H9 (cell line): ENCODE results near the gene ZBTB16. TPM values are rescaled to one million over a fixed set of nuclear protein-coding genes. Genes with fewer than 3 reads are reported as not detected.

Experiments
- DNase-seq: peaks from one replicate; pipeline ENCODE4 v3.0.0-alpha.2; 2017
- H2AFZ ChIP-seq: one replicate; pipeline ENCODE4 v1.6.1; 2013; ENCODE audit warnings: mild to moderate bottlenecking, low read length, control low read depth, moderate library complexity
- H2AK5ac ChIP-seq: 2 replicates; pipeline ENCODE4 v1.6.1; 2013; ENCODE audit warnings: low read length, control low read depth, mixed read lengths; ENCODE audit not compliant: insufficient read length
- H2BK120ac ChIP-seq: one replicate; pipeline ENCODE4 v1.6.1; 2013; ENCODE audit warnings: low read depth, mild to moderate bottlenecking, low read length, control low read depth, inconsistent platforms; ENCODE audit not compliant: poor library complexity, severe bottlenecking
- H2BK12ac ChIP-seq: 2 replicates; pipeline ENCODE4 v1.6.1; 2013; ENCODE audit warnings: low read length, control low read depth, mixed read lengths, low read depth; ENCODE audit not compliant: insufficient read length
- H2BK15ac ChIP-seq: 2 replicates; pipeline ENCODE4 v1.6.1; 2013; ENCODE audit warnings: low read depth, low read length, control low read depth
- H2BK20ac ChIP-seq: one replicate; pipeline ENCODE4 v1.6.1; 2013; ENCODE audit warnings: low read depth, mild to moderate bottlenecking, low read length, control low read depth, inconsistent platforms; ENCODE audit not compliant: poor library complexity, severe bottlenecking
- H2BK5ac ChIP-seq: 2 replicates; pipeline ENCODE4 v1.6.1; 2013; ENCODE audit warnings: low read length, control low read depth, mixed read lengths; ENCODE audit not compliant: insufficient read length
- H3K14ac ChIP-seq: 2 replicates; pipeline ENCODE4 v1.6.1; 2013; ENCODE audit warnings: low read length, control low read depth; ENCODE audit not compliant: insufficient read depth
- H3K18ac ChIP-seq: 2 replicates; pipeline ENCODE4 v1.6.1; 2013; ENCODE audit warnings: low read depth, mild to moderate bottlenecking, mixed read lengths, low read length, control low read depth; ENCODE audit not compliant: insufficient read length
- H3K23ac ChIP-seq: 2 replicates; pipeline ENCODE4 v1.6.1; 2013; ENCODE audit warnings: low read length, control low read depth, mixed read lengths, low read depth; ENCODE audit not compliant: insufficient read length
- H3K23me2 ChIP-seq: 2 replicates; pipeline ENCODE4 v1.6.1; 2013; ENCODE audit warnings: low read depth, mild to moderate bottlenecking, mixed read lengths, low read length, control low read depth; ENCODE audit not compliant: insufficient read length, poor library complexity, severe bottlenecking
- H3K27ac ChIP-seq: 2 replicates; pipeline ENCODE4 v1.5.1; 2013; ENCODE audit warnings: low read length, control low read depth, mixed read lengths, low read depth; ENCODE audit not compliant: insufficient read length
- H3K27me3 ChIP-seq: 2 replicates; pipeline ENCODE4 v1.6.1; 2013; ENCODE audit warnings: low read length, control low read depth, inconsistent platforms; ENCODE audit not compliant: insufficient read depth
- H3K4ac ChIP-seq: 2 replicates; pipeline ENCODE4 v1.6.1; 2013; ENCODE audit warnings: low read depth, mild to moderate bottlenecking, control low read depth, inconsistent platforms, low read length, moderate library complexity
- H3K4me1 ChIP-seq: 2 replicates; pipeline ENCODE4 v1.6.1; 2013; ENCODE audit warnings: low read length, control low read depth, inconsistent platforms; ENCODE audit not compliant: insufficient read depth
- H3K4me2 ChIP-seq: 2 replicates; pipeline ENCODE4 v1.6.1; 2013; ENCODE audit warnings: low read length, control low read depth, mixed read lengths; ENCODE audit not compliant: insufficient read length, insufficient read depth
- H3K56ac ChIP-seq: 2 replicates; pipeline ENCODE4 v1.6.1; 2013; ENCODE audit warnings: low read depth, mild to moderate bottlenecking, mixed read lengths, low read length, control low read depth; ENCODE audit not compliant: insufficient read length
- H3K79me1 ChIP-seq: 2 replicates; pipeline ENCODE4 v1.6.1; 2013; ENCODE audit warnings: low read depth, mild to moderate bottlenecking, moderate library complexity, low read length, control low read depth, inconsistent platforms; ENCODE audit not compliant: insufficient read depth, poor library complexity, severe bottlenecking
- H3K79me2 ChIP-seq: 2 replicates; pipeline ENCODE4 v1.6.1; 2013; ENCODE audit warnings: low read length, control low read depth, inconsistent platforms; ENCODE audit not compliant: insufficient read depth
- H3K9ac ChIP-seq: 2 replicates; pipeline ENCODE4 v1.6.1; 2013; ENCODE audit warnings: low read length, control low read depth, mixed read lengths; ENCODE audit not compliant: insufficient read length; ENCODE audit errors: extremely low read depth
- H3K9me3 ChIP-seq: one replicate; pipeline ENCODE4 v1.6.1; 2013; ENCODE audit warnings: low read depth, low read length, inconsistent platforms; ENCODE audit not compliant: control insufficient read depth
- H3T11ph ChIP-seq: one replicate; pipeline ENCODE4 v1.6.1; 2013; ENCODE audit warnings: mild to moderate bottlenecking, low read length, control low read depth, inconsistent platforms
- H4K20me1 ChIP-seq: one replicate; pipeline ENCODE4 v1.6.1; 2013; ENCODE audit not compliant: control insufficient read depth, insufficient read length, insufficient read depth
- H4K5ac ChIP-seq: 2 replicates; pipeline ENCODE4 v1.6.1; 2013; ENCODE audit warnings: low read depth, mild to moderate bottlenecking, mixed read lengths, low read length, control low read depth; ENCODE audit not compliant: insufficient read length
- H4K8ac ChIP-seq: replicated peaks from 2 replicates; pipeline ENCODE4 v1.6.1; 2013; ENCODE audit warnings: low read length, control low read depth, mixed read lengths, low read depth; ENCODE audit not compliant: insufficient read length
- H4K91ac ChIP-seq: 2 replicates; pipeline ENCODE4 v1.6.1; 2013; ENCODE audit warnings: low read depth, mild to moderate bottlenecking, moderate library complexity, mixed read lengths, low read length, control low read depth; ENCODE audit not compliant: insufficient read length
- H3K27ac Mint-ChIP-seq, 3 experiments: 2 replicates in 2 of 3; 3 replicates in 1 of 3; pipeline ENCODE4 v1.8.0; 2020 to 2021; ENCODE audit warnings: mixed read lengths in 3 of 3, mild to moderate bottlenecking in 1 of 3, moderate library complexity in 1 of 3
- H3K27me3 Mint-ChIP-seq: 2 replicates; pipeline ENCODE4 v1.8.0; 2021; ENCODE audit warnings: low read depth, mild to moderate bottlenecking, moderate library complexity, mixed read lengths
- H3K36me3 Mint-ChIP-seq, 3 experiments: 2 replicates in 2 of 3; 3 replicates in 1 of 3; pipeline ENCODE4 v1.8.0; 2020 to 2021; ENCODE audit warnings: low read depth in 3 of 3, mixed read lengths in 3 of 3; ENCODE audit not compliant: insufficient read depth in 1 of 3
- H3K4me1 Mint-ChIP-seq, 2 experiments: 2 replicates each; pipeline ENCODE4 v1.8.0; 2020; ENCODE audit warnings: mixed read lengths in 2 of 2
- H3K4me3 Mint-ChIP-seq, 2 experiments: 2 replicates in 1 of 2; 3 replicates in 1 of 2; pipeline ENCODE4 v1.8.0; 2020 to 2021; ENCODE audit warnings: mild to moderate bottlenecking in 2 of 2, mixed read lengths in 2 of 2, moderate library complexity in 1 of 2
- H3K9me3 Mint-ChIP-seq, 2 experiments: 2 replicates in 1 of 2; 3 replicates in 1 of 2; pipeline ENCODE4 v1.8.0; 2020; ENCODE audit warnings: mild to moderate bottlenecking in 2 of 2, mixed read lengths in 2 of 2, moderate library complexity in 1 of 2
- CTCF ChIP-seq: fragments of 200-600 bp; sonication (generic); conservative IDR thresholded peaks from 3 replicates; pipeline ENCODE4 v1.8.0; 2021; ENCODE audit warnings: antibody characterized with exemption, mild to moderate bottlenecking
- WGBS: extraction: QIAGEN DNeasy Blood & Tissue Kit; methylation state at CpG from one replicate; pipeline ENCODE4 v1.1.7; 2013; ENCODE audit warnings: missing lambda C conversion rate, low lambda C conversion rate, mixed read lengths; ENCODE audit not compliant: insufficient read length; ENCODE audit errors: extremely low coverage; 5-methylcytosine and 5-hydroxymethylcytosine counted together
- total RNA-seq: library from RNA; stranded (reverse); gene quantifications from 2 replicates; pipeline ENCODE4 v1.2.1, GENCODE V29; 2021

Gene ZBTB16
- total RNA-seq, 1 experiment from 2014 or later = not detected

- Histone ChIP-seq H3K23ac (no peak overlapping the region), H3K4me2 (no peak overlapping the region), H3K27ac (no peak overlapping the region), H2BK12ac (no peak overlapping the region), H2BK20ac (no peak overlapping the region), H2BK15ac (no peak overlapping the region), H3K79me2 (no peaks in the 10 kb centered on the region), H3K27me3 (no peaks in the 10 kb centered on the region; the same call in 1 of the 2 replicates), H3T11ph (no peak overlapping the region), H4K91ac (no peak overlapping the region), H4K20me1 (no peaks in the 10 kb centered on the region), H3K4me1 (peaks cover 4% of the 10 kb centered on the region; the same call in 1 of the 2 replicates), H2AFZ (no peak overlapping the region), H4K5ac (no peak overlapping the region), H2BK5ac (no peak overlapping the region), H3K56ac (no peak overlapping the region), H3K23me2 (no peaks in the 10 kb centered on the region), H2AK5ac (no peak overlapping the region), H3K4ac (no peak overlapping the region), H4K8ac (no peak overlapping the region), H3K18ac (no peak overlapping the region), H3K14ac (no peak overlapping the region), H3K79me1 (no peaks in the 10 kb centered on the region), H3K9me3 (no peaks in the 10 kb centered on the region), H2BK120ac (no peak overlapping the region), H3K9ac (no peak overlapping the region)
- no peaks in the 10 kb centered on the region for H3K9me3 Mint-ChIP-seq
- DNase-seq = no peak
- no peaks in the 10 kb centered on the region; a peak in 1 of 7 replicates for H3K36me3 Mint-ChIP-seq
- H3K27ac Mint-ChIP-seq = no peak overlapping the region
- WGBS = no CpG with 5 or more reads among the region's 6 CpGs
- peaks cover 11 to 18% of the 10 kb centered on the region in 2 experiments for H3K4me1 Mint-ChIP-seq
- H3K27me3 Mint-ChIP-seq = peaks cover 22% of the 10 kb centered on the region
- no peak overlapping the region for H3K4me3 Mint-ChIP-seq
- TF ChIP-seq CTCF = no peak
These were observed 97.3 kb downstream of the ZBTB16 start for GRCh38 chr11:114156782-114157181.
